Duodenal mucosa (tissue), 2 donors: Measurements from ENCODE around the gene H3-3A.
A peak's percentile ranks its signal among the peaks of the same experiment; 100 is the strongest.

Experiments
- H3K27ac ChIP-seq: one replicate; pipeline ENCODE4 v1.7.0; 2013; ENCODE audit warnings: low read depth, low read length
- H3K27me3 ChIP-seq, 2 donors: one replicate each; pipeline ENCODE4 v1.7.0; 2013; ENCODE audit warnings: low read length in 2 of 2, control low read depth in 1 of 2; ENCODE audit not compliant: insufficient read depth in 2 of 2, control insufficient read depth in 1 of 2
- H3K36me3 ChIP-seq, 2 donors: one replicate each; pipeline ENCODE4 v1.7.0; 2013; ENCODE audit warnings: low read length in 2 of 2, control low read depth in 1 of 2; ENCODE audit not compliant: insufficient read depth in 2 of 2, control insufficient read depth in 1 of 2
- H3K4me1 ChIP-seq, 2 donors: one replicate each; pipeline ENCODE4 v1.7.0; 2013; ENCODE audit warnings: low read length in 2 of 2, control low read depth in 1 of 2; ENCODE audit not compliant: insufficient read depth in 2 of 2, control insufficient read depth in 1 of 2
- H3K4me3 ChIP-seq, 2 donors: one replicate each; pipeline ENCODE4 v1.7.0; 2013; ENCODE audit warnings: low read length in 2 of 2, low read depth in 1 of 2
- H3K9ac ChIP-seq, 2 donors: one replicate each; pipeline ENCODE4 v1.7.0; 2013; ENCODE audit warnings: low read length in 2 of 2, low read depth in 1 of 2
- H3K9me3 ChIP-seq, 2 donors: one replicate each; pipeline ENCODE4 v1.7.0; 2013; ENCODE audit warnings: low read length in 2 of 2, control low read depth in 1 of 2; ENCODE audit not compliant: control insufficient read depth in 1 of 2

H3-3A gene

GRCh38 chr1:226033582-226033981 lies 28.9 kb upstream of the H3-3A start:
- Histone ChIP-seq H3K9me3 (no peaks in the 10 kb centered on the region), H3K4me3 (no peak overlapping the region), H3K27me3 (no peaks in the 10 kb centered on the region), H3K36me3 (no peaks in the 10 kb centered on the region), H3K9ac (no peak overlapping the region), H3K4me1 (peaks cover 14 to 29% of the 10 kb centered on the region in 2 donors), H3K27ac (peak overlapping the region; percentile 33)

DNA sequence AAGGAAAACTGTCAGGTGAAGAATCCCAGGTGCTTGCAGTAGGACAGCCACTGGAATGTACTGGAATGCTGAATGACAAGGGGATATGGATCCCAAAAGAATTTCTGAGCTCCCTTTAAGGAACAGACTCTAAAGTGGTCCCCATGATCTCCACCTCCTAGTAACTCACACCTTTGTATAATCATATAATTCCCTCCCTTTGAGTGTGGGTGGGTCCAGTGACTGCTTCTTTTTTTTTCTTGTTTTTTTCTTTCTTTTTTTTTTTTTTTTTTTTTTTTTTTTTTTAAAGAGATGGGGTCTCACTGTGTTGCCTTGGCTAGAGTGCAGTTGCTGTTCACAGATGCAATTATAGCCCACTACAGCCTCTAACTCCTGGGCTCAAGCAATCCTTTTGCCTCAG lies 28.5 kb upstream of the H3-3A start:
- Histone ChIP-seq H3K36me3 (no peaks in the 10 kb centered on the region), H3K9me3 (no peaks in the 10 kb centered on the region), H3K4me3 (no peak overlapping the region), H3K27me3 (no peaks in the 10 kb centered on the region), H3K4me1 (peaks cover 13 to 26% of the 10 kb centered on the region in 2 donors), H3K9ac (peak overlapping the region in 1 of 2 donors; percentile 28), H3K27ac (peak overlapping the region; percentile 53)

- peak overlapping the region in 1 of 2 donors; percentile 28 for H3K9ac ChIP-seq
- peak overlapping the region; percentile 53 for H3K27ac ChIP-seq
- H3K9me3 ChIP-seq: no peaks in the 10 kb centered on the region
- no peaks in the 10 kb centered on the region for H3K36me3 ChIP-seq
- H3K27me3 ChIP-seq: no peaks in the 10 kb centered on the region
- no peak overlapping the region for H3K4me3 ChIP-seq
- H3K4me1 ChIP-seq: peaks cover 12 to 21% of the 10 kb centered on the region in 2 donors
Observed at GRCh38 chr1:226034482-226034881, 28.0 kb upstream of the H3-3A start.

- H3K4me1 ChIP-seq: peaks cover 4 to 14% of the 10 kb centered on the region in 2 donors
- H3K9me3 ChIP-seq: no peaks in the 10 kb centered on the region
- H3K27me3 ChIP-seq: no peaks in the 10 kb centered on the region
- no peaks in the 10 kb centered on the region for H3K36me3 ChIP-seq
- no peak overlapping the region for H3K9ac ChIP-seq
- no peak overlapping the region for H3K27ac ChIP-seq
- H3K4me3 ChIP-seq: no peak overlapping the region
Observed at GRCh38 chr1:226035915-226036314, 26.6 kb upstream of the H3-3A start.

- Histone ChIP-seq H3K36me3 (no peaks in the 10 kb centered on the region), H3K9me3 (no peaks in the 10 kb centered on the region), H3K27me3 (no peaks in the 10 kb centered on the region), H3K9ac (no peak overlapping the region), H3K27ac (no peak overlapping the region), H3K4me3 (no peak overlapping the region), H3K4me1 (peaks cover 4 to 13% of the 10 kb centered on the region in 2 donors)
Observed at GRCh38 chr1:226038661-226039060, 23.9 kb upstream of the H3-3A start.

GRCh38 chr1:226041419-226041818 lies 21.1 kb upstream of the H3-3A start:
- no peaks in the 10 kb centered on the region for H3K27me3 ChIP-seq
- peaks cover 1 to 7% of the 10 kb centered on the region in 2 donors for H3K4me1 ChIP-seq
- H3K9me3 ChIP-seq: no peaks in the 10 kb centered on the region
- H3K36me3 ChIP-seq: no peaks in the 10 kb centered on the region
- H3K9ac ChIP-seq: no peak overlapping the region
- H3K4me3 ChIP-seq: no peak overlapping the region
- no peak overlapping the region for H3K27ac ChIP-seq

GRCh38 chr1:226044514-226045101 lies 17.9 kb upstream of the H3-3A start:
- Histone ChIP-seq H3K9me3 (no peaks in the 10 kb centered on the region), H3K4me3 (no peak overlapping the region), H3K4me1 (peaks cover 12 to 22% of the 10 kb centered on the region in 2 donors), H3K36me3 (no peaks in the 10 kb centered on the region), H3K9ac (no peak overlapping the region), H3K27me3 (no peaks in the 10 kb centered on the region), H3K27ac (no peak overlapping the region)

- no peak overlapping the region for H3K9ac ChIP-seq
- no peaks in the 10 kb centered on the region for H3K27me3 ChIP-seq
- peak overlapping the region in 1 of 2 donors; percentile 30 for H3K4me3 ChIP-seq
- no peak overlapping the region for H3K27ac ChIP-seq
- no peaks in the 10 kb centered on the region for H3K36me3 ChIP-seq
- no peaks in the 10 kb centered on the region for H3K9me3 ChIP-seq
- H3K4me1 ChIP-seq: peaks cover 12 to 22% of the 10 kb centered on the region in 2 donors
Observed at GRCh38 chr1:226046240-226046639, 16.3 kb upstream of the H3-3A start.

DNA sequence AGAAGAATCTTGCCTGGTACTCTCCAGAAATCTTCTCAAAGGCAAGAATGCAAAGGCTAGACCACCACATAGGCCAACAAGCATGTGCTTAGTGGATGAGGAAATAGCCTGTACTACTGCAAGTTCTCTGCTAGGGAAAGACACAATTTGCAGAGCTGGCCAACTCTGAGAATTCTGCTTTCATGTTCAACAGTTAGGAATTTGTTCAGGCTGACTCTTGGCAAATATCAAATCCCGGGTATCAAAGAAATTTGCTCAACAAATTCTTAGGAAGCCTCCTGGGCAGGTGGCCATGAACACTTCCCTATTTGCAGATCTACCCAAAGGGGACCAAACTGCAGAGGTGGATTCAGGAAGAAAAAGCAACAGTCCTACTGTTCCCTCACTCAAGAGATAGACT lies 15.0 kb upstream of the H3-3A start:
- Histone ChIP-seq H3K27me3 (no peaks in the 10 kb centered on the region), H3K27ac (no peak overlapping the region), H3K4me1 (peaks cover 12 to 22% of the 10 kb centered on the region in 2 donors), H3K36me3 (no peaks in the 10 kb centered on the region), H3K4me3 (no peak overlapping the region), H3K9me3 (no peaks in the 10 kb centered on the region), H3K9ac (no peak overlapping the region)

DNA sequence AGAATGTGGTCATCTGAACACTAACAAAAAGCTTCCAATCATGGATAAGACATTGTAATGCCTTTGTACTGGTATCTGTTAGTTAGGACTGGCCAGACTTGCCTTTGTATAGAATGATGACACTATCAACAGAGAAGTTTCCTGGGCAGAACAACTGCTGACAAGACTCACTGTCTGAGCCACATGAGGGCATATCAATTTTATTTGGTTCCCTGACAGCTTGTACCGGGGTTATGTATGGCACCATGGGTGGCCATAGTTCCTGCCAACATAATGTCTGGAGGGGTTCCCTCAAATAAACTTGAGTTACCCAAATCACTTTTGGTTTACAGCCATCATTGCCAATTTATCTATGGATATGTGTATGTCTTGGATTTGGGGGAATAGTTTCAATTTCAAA lies 13.6 kb upstream of the H3-3A start:
- Histone ChIP-seq H3K4me1 (peaks cover 12 to 22% of the 10 kb centered on the region in 2 donors), H3K4me3 (no peak overlapping the region), H3K9ac (no peak overlapping the region)

More for the DNA sequence above, 13.6 kb upstream of the H3-3A start:
- no peak overlapping the region for H3K27ac ChIP-seq
- H3K27me3 ChIP-seq: no peaks in the 10 kb centered on the region
- no peaks in the 10 kb centered on the region for H3K36me3 ChIP-seq
- no peaks in the 10 kb centered on the region for H3K9me3 ChIP-seq
